Gastrocnemius medialis (tissue), 4 donors: ENCODE measurements around the gene TPRA1.

Experiments
- POLR2A ChIP-seq, 2 donors: fragments of 450-650 bp; IDR thresholded peaks; one replicate each; pipeline ENCODE4 v1.6.1; 2017; ENCODE audit warnings: antibody characterized with exemption in 2 of 2, mild to moderate bottlenecking in 2 of 2, moderate library complexity in 2 of 2
- TF ChIP-seq, protein P1 (sequence below), 5 experiments: fragments of 450-650 bp in 3 of 5; fragments of 200-600 bp in 2 of 5; sonication (generic) in 2 of 5; IDR thresholded peaks in 4 of 5; conservative IDR thresholded peaks in 1 of 5; 1 replicate in 4 of 5; 2 replicates in 1 of 5; pipeline ENCODE4 v1.5.1; 2016 to 2019; ENCODE audit warnings: antibody characterized with exemption in 5 of 5, mild to moderate bottlenecking in 3 of 5, moderate library complexity in 3 of 5

DNA sequence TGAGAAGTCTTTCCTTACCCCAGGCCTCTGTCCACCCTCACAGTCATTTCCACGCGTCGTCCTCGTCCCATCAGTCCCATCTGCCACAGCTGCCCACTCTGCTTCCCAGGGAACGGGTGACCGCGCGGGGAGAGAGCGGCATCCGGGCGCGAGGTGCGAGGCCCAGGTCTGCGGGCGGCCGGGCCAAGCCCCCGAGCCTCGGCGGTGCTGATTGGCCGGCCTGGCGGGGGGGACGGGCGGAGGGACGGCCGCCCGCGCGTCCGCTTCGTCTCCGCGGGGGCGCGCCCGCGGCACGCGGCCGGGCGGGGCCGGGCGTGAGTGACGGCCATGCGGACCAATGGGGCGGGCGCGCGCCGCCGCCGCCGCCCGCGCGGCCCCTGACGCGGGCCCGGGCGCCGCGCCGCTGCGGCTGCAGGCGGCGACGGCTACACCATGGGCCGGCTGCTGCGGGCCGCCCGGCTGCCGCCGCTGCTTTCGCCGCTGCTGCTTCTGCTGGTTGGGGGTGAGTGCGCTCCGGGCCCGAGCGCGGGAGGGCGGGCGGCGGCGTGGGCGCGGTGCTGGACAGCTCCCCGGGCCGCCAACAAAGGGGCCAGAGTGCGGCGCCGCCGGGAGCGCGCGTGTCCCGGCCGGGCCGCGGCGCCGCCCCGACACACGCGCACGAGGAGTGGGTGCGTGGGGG is 38.4 kb upstream of the TPRA1 start, which contains the start of gene PODXL2:
- TF ChIP-seq, protein P1, sequence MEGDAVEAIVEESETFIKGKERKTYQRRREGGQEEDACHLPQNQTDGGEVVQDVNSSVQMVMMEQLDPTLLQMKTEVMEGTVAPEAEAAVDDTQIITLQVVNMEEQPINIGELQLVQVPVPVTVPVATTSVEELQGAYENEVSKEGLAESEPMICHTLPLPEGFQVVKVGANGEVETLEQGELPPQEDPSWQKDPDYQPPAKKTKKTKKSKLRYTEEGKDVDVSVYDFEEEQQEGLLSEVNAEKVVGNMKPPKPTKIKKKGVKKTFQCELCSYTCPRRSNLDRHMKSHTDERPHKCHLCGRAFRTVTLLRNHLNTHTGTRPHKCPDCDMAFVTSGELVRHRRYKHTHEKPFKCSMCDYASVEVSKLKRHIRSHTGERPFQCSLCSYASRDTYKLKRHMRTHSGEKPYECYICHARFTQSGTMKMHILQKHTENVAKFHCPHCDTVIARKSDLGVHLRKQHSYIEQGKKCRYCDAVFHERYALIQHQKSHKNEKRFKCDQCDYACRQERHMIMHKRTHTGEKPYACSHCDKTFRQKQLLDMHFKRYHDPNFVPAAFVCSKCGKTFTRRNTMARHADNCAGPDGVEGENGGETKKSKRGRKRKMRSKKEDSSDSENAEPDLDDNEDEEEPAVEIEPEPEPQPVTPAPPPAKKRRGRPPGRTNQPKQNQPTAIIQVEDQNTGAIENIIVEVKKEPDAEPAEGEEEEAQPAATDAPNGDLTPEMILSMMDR (IDR thresholded peaks at IDR 0.05 in 4 of 5, conservative IDR thresholded peaks at IDR 0.05 in 1 of 5) = no peak
- no peak for TF ChIP-seq POLR2A (IDR thresholded peaks at IDR 0.05)
